ENCODE measurements around the gene GALNT6.

GALNT6 gene

GRCh38 chr12:51357374-51358047 is 33.7 kb downstream of the GALNT6 start:
- Histone ChIP-seq H3F3A (ENCODE audit: insufficient read depth, low read length) (no peaks in the 10 kb centered on the region), H3K4me1 (ENCODE audit: insufficient read depth, low read length, severe bottlenecking) (peaks cover 7% of the 10 kb centered on the region), H3K27ac (ENCODE audit: low read depth, low read length, poor library complexity, severe bottlenecking) (no peak overlapping the region), H3K9me2 (ENCODE audit: low read depth, low read length) (no peaks in the 10 kb centered on the region), H3K27me3 (ENCODE audit: insufficient read depth, low read length) (no peaks in the 10 kb centered on the region), H3K36me3 (ENCODE audit: insufficient read depth, low read length) (no peaks in the 10 kb centered on the region), H4K20me1 (ENCODE audit: insufficient read depth, low read length) (no peaks in the 10 kb centered on the region), H2AFZ (ENCODE audit: low read length) (no peak overlapping the region), H3K9me3 (ENCODE audit: low read length) (no peaks in the 10 kb centered on the region), H3K4me3 (ENCODE audit: low read depth, low read length, poor library complexity, severe bottlenecking) (no peak overlapping the region), H3K4me2 (ENCODE audit: low read length) (no peak overlapping the region), H3K9ac (ENCODE audit: low read length) (no peak overlapping the region), H3K79me2 (ENCODE audit: insufficient read depth, low read length) (no peaks in the 10 kb centered on the region)
- TF ChIP-seq EZH2 (IDR thresholded peaks at IDR 0.05; ENCODE audit: borderline replicate concordance, low read length) (no peak), CTCF (IDR thresholded peaks at IDR 0.05; ENCODE audit: low read length) (no peak)

GRCh38 chr12:51351913-51352532 is 39.2 kb downstream of the GALNT6 start:
- Histone ChIP-seq H3K27ac (ENCODE audit: low read depth, low read length, poor library complexity, severe bottlenecking) (no peak overlapping the region), H3K9ac (ENCODE audit: low read length) (no peak overlapping the region), H3K36me3 (ENCODE audit: insufficient read depth, low read length) (no peaks in the 10 kb centered on the region), H3K9me3 (ENCODE audit: low read length) (no peaks in the 10 kb centered on the region), H3K27me3 (ENCODE audit: insufficient read depth, low read length) (no peaks in the 10 kb centered on the region; the same call in 1 of the 2 replicates), H3K4me2 (ENCODE audit: low read length) (no peak overlapping the region), H4K20me1 (ENCODE audit: insufficient read depth, low read length) (no peaks in the 10 kb centered on the region), H2AFZ (ENCODE audit: low read length) (no peak overlapping the region), H3K9me2 (ENCODE audit: low read depth, low read length) (no peaks in the 10 kb centered on the region), H3K79me2 (ENCODE audit: insufficient read depth, low read length) (no peaks in the 10 kb centered on the region), H3F3A (ENCODE audit: insufficient read depth, low read length) (no peaks in the 10 kb centered on the region), H3K4me1 (ENCODE audit: insufficient read depth, low read length, severe bottlenecking) (peaks cover under 1% of the 10 kb centered on the region), H3K4me3 (ENCODE audit: low read depth, low read length, poor library complexity, severe bottlenecking) (no peak overlapping the region)
- TF ChIP-seq EZH2 (IDR thresholded peaks at IDR 0.05; ENCODE audit: borderline replicate concordance, low read length) (no peak), CTCF (IDR thresholded peaks at IDR 0.05; ENCODE audit: low read length) (peak; percentile 74)

GRCh38 chr12:51349026-51349425 is 42.2 kb downstream of the GALNT6 start:
- Histone ChIP-seq H3K4me1 (ENCODE audit: insufficient read depth, low read length, severe bottlenecking) (no peaks in the 10 kb centered on the region), H3K4me2 (ENCODE audit: low read length) (no peak overlapping the region), H3K36me3 (ENCODE audit: insufficient read depth, low read length) (no peaks in the 10 kb centered on the region), H4K20me1 (ENCODE audit: insufficient read depth, low read length) (no peaks in the 10 kb centered on the region), H3K79me2 (ENCODE audit: insufficient read depth, low read length) (no peaks in the 10 kb centered on the region), H3K9ac (ENCODE audit: low read length) (no peak overlapping the region), H3K9me3 (ENCODE audit: low read length) (no peaks in the 10 kb centered on the region), H3K27me3 (ENCODE audit: insufficient read depth, low read length) (no peaks in the 10 kb centered on the region; the same call in 1 of the 2 replicates), H3K4me3 (ENCODE audit: low read depth, low read length, poor library complexity, severe bottlenecking) (no peak overlapping the region), H3K9me2 (ENCODE audit: low read depth, low read length) (no peaks in the 10 kb centered on the region), H2AFZ (ENCODE audit: low read length) (no peak overlapping the region), H3K27ac (ENCODE audit: low read depth, low read length, poor library complexity, severe bottlenecking) (no peak overlapping the region), H3F3A (ENCODE audit: insufficient read depth, low read length) (no peaks in the 10 kb centered on the region)
- TF ChIP-seq EZH2 (IDR thresholded peaks at IDR 0.05; ENCODE audit: borderline replicate concordance, low read length) (no peak), CTCF (IDR thresholded peaks at IDR 0.05; ENCODE audit: low read length) (no peak)

Measured in OCI-LY1 (cell line).